Adipocyte (in vitro differentiated cells): ENCODE data around the gene KLHL29.
A peak's percentile ranks its signal among the peaks of the same experiment; 100 is the strongest.

ENCODE experiments used
- DNase-seq: peaks from one replicate; pipeline ENCODE4 v3.0.0-alpha.2; 2015; ENCODE audit warnings: low read depth
- H3K27me3 ChIP-seq: replicated peaks from 2 replicates; pipeline ENCODE4 v1.7.0; 2013; ENCODE audit warnings: mild to moderate bottlenecking, low read length, moderate library complexity; ENCODE audit not compliant: control insufficient read depth, insufficient read depth
- H3K36me3 ChIP-seq: 2 replicates; pipeline ENCODE4 v1.7.0; 2013; ENCODE audit warnings: low read length, mild to moderate bottlenecking, moderate library complexity; ENCODE audit not compliant: control insufficient read depth, insufficient read depth, severe bottlenecking
- H3K4me1 ChIP-seq: 2 replicates; pipeline ENCODE4 v1.7.0; 2013; ENCODE audit warnings: mild to moderate bottlenecking, low read length, moderate library complexity; ENCODE audit not compliant: control insufficient read depth, insufficient read depth
- H3K4me3 ChIP-seq: 2 replicates; pipeline ENCODE4 v1.7.0; 2013; ENCODE audit warnings: mild to moderate bottlenecking, low read length, moderate library complexity
- H3K9ac ChIP-seq: 2 replicates; pipeline ENCODE4 v1.7.0; 2013; ENCODE audit warnings: mild to moderate bottlenecking, low read length, moderate library complexity
- H3K9me3 ChIP-seq: 2 replicates; pipeline ENCODE4 v1.7.0; 2013; ENCODE audit warnings: mild to moderate bottlenecking, low read length, moderate library complexity; ENCODE audit not compliant: control insufficient read depth

Gene KLHL29

DNA sequence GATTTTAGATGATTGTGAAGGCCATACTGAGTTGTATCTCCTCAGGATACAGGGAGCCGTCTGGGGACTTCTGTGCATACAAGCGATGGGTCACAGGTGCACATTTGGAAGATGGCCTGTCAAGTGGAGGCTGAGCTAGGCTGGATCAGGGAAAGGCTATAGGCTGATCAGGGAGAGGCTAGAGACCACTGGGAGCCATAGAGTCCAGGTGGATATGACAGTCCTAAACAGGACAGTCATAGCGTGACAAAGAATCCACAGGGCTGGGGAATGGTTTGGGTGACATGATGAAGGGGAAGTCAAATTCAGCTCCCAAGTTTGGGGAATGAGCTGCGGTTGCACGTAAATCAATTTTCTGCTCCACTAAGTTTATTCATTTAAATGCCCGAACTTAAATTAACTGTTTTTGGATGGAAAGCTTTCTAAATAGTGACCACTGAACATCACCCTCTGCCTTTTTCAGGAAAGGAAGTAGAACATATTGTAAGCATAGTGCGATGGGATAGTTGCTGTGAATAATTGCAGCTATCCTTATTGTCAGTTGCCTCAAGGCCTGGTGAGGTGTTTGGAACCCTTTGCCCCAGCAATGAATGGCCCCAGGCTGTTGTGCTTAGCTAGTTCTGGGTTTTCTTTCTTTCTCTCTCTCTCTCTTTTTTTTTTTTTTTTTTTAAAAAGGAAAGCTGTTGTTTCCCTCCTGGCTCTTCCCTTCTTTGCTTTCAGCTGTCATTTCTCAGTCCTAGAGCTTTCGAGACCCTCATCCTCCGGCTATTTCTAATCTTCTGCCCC is 50.5 kb downstream of the KLHL29 start:
- H3K9me3 ChIP-seq: no peaks in the 10 kb centered on the region
- H3K36me3 ChIP-seq: no peaks in the 10 kb centered on the region
- no peak overlapping the region for H3K4me3 ChIP-seq
- H3K4me1 ChIP-seq: peaks cover 7% of the 10 kb centered on the region
- no peaks in the 10 kb centered on the region for H3K27me3 ChIP-seq
- DNase-seq: no peak
- no peak overlapping the region for H3K9ac ChIP-seq

DNA sequence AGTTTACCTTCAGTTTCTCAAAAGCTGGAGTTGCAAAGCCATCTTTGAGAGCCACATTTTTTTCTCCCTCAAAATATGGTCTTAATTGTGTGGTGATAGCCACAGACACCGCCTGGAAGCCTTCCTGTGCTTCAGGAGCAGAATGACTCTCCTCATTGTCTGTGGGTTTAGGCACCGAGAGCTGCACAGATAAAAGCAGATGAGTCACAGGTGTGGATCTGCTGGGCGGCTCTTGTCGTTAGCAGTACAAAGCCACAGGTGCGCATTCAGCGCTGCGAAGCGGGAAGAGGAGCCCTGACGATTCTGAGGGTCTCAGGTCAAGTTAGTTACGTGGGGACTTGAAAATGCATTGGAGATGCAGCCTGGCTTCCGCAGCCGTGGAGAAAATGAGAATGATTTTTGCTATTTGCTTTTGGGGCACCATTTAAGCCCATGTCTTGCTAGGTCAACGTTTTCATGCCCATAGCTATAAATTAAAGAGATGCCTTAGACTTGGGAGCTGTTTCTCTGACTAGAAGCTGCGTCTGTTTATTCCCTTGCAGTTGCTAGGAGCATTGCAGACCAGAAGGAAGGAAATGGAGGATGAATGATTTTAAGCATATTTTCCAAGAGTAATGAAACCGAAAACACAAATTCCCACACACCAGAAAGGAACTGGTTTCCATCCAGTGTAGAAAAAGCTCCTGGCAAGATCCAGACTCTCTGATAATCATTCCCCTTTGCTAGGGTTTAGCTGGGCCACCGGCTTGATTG is 51.5 kb downstream of the KLHL29 start:
- Histone ChIP-seq H3K4me3 (no peak overlapping the region), H3K9ac (no peak overlapping the region), H3K36me3 (no peaks in the 10 kb centered on the region), H3K4me1 (peaks cover 7% of the 10 kb centered on the region), H3K9me3 (peaks cover 2% of the 10 kb centered on the region), H3K27me3 (no peaks in the 10 kb centered on the region)
- no peak for DNase-seq

- Histone ChIP-seq H3K9ac (no peak overlapping the region), H3K36me3 (no peaks in the 10 kb centered on the region), H3K4me1 (peaks cover 12% of the 10 kb centered on the region), H3K4me3 (no peak overlapping the region), H3K9me3 (peaks cover 5% of the 10 kb centered on the region), H3K27me3 (no peaks in the 10 kb centered on the region)
- no peak for DNase-seq
Observed at GRCh38 chr2:23441414-23441813, 56.4 kb downstream of the KLHL29 start.

DNA sequence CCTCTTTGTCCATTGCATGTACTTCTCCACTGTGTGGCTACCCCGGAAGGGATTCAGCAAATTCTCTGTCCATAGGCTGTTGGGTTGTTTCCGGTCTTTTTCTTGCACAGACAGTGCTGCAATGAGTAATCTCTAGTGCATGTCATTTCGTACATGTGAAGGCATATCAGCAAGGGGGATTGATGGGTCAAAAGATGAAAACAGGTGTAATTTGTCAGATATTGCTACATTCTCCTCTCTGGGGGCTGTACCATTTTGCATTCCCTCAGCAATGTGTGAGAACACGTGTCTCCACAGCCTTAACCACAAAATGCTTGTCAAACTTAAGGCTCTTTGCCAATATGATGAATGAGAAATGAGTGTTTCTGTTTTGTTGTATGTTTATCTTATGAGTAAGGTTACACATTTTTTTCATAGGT is 60.5 kb downstream of the KLHL29 start:
- no peaks in the 10 kb centered on the region for H3K27me3 ChIP-seq
- H3K4me1 ChIP-seq: peaks cover 17% of the 10 kb centered on the region
- H3K36me3 ChIP-seq: peaks cover 3% of the 10 kb centered on the region
- peaks cover 5% of the 10 kb centered on the region for H3K9me3 ChIP-seq
- H3K9ac ChIP-seq: no peak overlapping the region
- H3K4me3 ChIP-seq: no peak overlapping the region
- DNase-seq: peak; percentile 67

DNA sequence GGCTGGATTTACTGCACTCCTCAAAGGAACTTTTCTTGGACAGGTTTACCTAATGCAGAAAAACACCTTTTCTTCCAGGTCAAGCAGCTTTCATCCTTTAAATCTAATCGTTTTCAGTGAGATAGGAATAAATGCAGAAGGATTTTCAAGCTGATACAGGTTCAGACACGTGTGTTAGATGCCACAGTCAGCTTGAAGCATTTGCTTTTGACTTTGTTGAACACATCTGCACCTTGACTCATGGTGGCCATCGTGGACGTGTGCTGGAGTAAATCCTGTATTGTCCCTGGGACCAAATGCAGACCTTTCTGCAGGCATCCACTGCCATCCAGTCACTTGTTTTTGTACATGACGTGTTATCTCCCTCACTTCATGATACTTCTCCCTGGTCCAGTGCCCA is 61.9 kb downstream of the KLHL29 start:
- Histone ChIP-seq H3K4me1 (peaks cover 20% of the 10 kb centered on the region), H3K9ac (no peak overlapping the region)

DNA sequence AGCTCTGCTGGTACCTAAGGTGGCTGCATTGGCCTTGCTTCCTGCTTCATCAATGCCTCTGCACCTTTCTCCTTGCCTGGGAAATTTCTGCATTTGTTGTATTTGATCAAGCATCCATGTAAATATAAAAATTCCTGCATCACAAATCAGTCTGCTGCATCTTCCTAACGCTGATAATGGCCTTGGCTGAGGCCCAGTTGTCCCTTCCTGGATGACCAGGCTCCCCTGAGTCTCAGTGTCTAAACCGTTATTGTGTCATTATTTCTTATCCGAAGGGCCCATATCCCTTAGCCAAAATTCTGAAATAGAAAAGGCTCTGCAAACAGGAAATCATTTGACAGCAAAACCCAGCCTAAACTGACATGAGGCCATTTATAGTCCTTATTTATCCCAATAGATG is 62.4 kb downstream of the KLHL29 start:
- no peaks in the 10 kb centered on the region for H3K9me3 ChIP-seq
- no peak overlapping the region for H3K4me3 ChIP-seq
- no peaks in the 10 kb centered on the region for H3K27me3 ChIP-seq

More for the DNA sequence above, 61.9 kb downstream of the KLHL29 start:
- no peaks in the 10 kb centered on the region for H3K27me3 ChIP-seq
- H3K36me3 ChIP-seq: peaks cover 3% of the 10 kb centered on the region
- no peak for DNase-seq
- no peak overlapping the region for H3K4me3 ChIP-seq
- H3K9me3 ChIP-seq: no peaks in the 10 kb centered on the region

DNA sequence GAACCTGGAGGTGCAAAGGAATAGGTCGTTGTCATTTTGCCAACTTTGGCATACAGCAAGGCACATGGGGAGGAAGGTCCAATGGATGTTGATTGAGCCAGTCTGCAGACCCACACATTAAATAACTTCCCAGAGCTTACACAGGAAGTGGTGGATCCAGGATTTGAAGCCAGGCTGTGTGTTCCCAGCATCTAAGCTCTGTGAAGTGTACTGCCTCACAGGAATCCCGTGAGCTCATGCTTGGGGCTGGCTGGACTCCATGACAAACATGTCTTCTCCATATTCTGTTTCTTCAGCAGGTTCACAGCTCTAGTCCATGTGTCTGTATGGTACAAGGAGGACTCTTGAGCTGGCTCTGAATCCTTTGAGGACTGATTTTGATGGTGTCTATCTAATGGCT is 63.9 kb downstream of the KLHL29 start:
- H3K9ac ChIP-seq: no peak overlapping the region
- no peaks in the 10 kb centered on the region for H3K9me3 ChIP-seq
- no peaks in the 10 kb centered on the region for H3K27me3 ChIP-seq
- peaks cover 3% of the 10 kb centered on the region for H3K36me3 ChIP-seq
- no peak overlapping the region for H3K4me3 ChIP-seq
- peaks cover 22% of the 10 kb centered on the region for H3K4me1 ChIP-seq
- no peak for DNase-seq

More for the DNA sequence above, 62.4 kb downstream of the KLHL29 start:
- peaks cover 3% of the 10 kb centered on the region for H3K36me3 ChIP-seq
- no peak for DNase-seq
- H3K4me1 ChIP-seq: peaks cover 20% of the 10 kb centered on the region
- no peak overlapping the region for H3K9ac ChIP-seq

DNA sequence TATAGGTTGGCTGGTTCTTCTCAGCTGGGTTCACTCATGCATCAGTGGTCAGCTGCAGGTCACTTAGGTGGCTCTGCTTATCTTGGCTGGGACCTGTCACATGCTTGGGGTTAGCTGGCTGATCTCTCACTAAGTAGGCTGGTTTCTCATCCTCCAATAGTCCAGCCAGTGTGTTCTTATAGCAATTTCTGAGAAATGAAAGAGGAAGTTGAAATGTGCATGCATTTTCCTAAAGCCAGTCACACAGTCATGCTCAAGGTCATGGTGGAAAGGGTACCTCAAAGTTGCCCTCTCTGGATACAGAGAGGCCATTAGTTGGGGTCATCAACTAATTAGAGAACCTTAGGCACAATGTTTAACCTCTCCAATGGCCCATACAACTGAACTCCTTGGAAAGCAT is 64.4 kb downstream of the KLHL29 start:
- no peak overlapping the region for H3K4me3 ChIP-seq
- H3K4me1 ChIP-seq: peaks cover 25% of the 10 kb centered on the region
- H3K9ac ChIP-seq: no peak overlapping the region
- no peaks in the 10 kb centered on the region for H3K27me3 ChIP-seq
- DNase-seq: no peak
- H3K36me3 ChIP-seq: peaks cover 3% of the 10 kb centered on the region
- H3K9me3 ChIP-seq: no peaks in the 10 kb centered on the region

- Histone ChIP-seq H3K9me3 (no peaks in the 10 kb centered on the region), H3K4me3 (peak overlapping the region; percentile 38), H3K9ac (peak overlapping the region; percentile 9), H3K36me3 (peaks cover 3% of the 10 kb centered on the region), H3K4me1 (peaks cover 28% of the 10 kb centered on the region), H3K27me3 (no peaks in the 10 kb centered on the region)
- no peak for DNase-seq
Observed at GRCh38 chr2:23449831-23450331, 64.9 kb downstream of the KLHL29 start.

- Histone ChIP-seq H3K9ac (no peak overlapping the region), H3K4me1 (peaks cover 33% of the 10 kb centered on the region), H3K4me3 (no peak overlapping the region), H3K27me3 (no peaks in the 10 kb centered on the region), H3K36me3 (peaks cover 3% of the 10 kb centered on the region), H3K9me3 (no peaks in the 10 kb centered on the region)
- no peak for DNase-seq
Observed at GRCh38 chr2:23452372-23452771, 67.4 kb downstream of the KLHL29 start.

- H3K4me3 ChIP-seq: no peak overlapping the region
- peaks cover 3% of the 10 kb centered on the region for H3K36me3 ChIP-seq
- H3K9ac ChIP-seq: no peak overlapping the region
- peaks cover 35% of the 10 kb centered on the region for H3K4me1 ChIP-seq
- H3K27me3 ChIP-seq: no peaks in the 10 kb centered on the region
- H3K9me3 ChIP-seq: no peaks in the 10 kb centered on the region
- no peak for DNase-seq
Observed at GRCh38 chr2:23452853-23453420, 68.0 kb downstream of the KLHL29 start.
